Left ventricle myocardium inferior (tissue), 1 donor: ENCODE data around the gene GNL2. TPM values are rescaled to one million over a fixed set of nuclear protein-coding genes. Genes with fewer than 3 reads are reported as not detected.

ENCODE experiments used
- DNase-seq: peaks from one replicate; pipeline ENCODE4 v3.0.0-alpha.2; 2020
- H3K27ac ChIP-seq: fragments of 200-600 bp; replicated peaks from 2 replicates; pipeline ENCODE4 v1.8.0; 2021
- H3K27me3 ChIP-seq: fragments of 200-600 bp; 2 replicates; pipeline ENCODE4 v1.8.0; 2021; ENCODE audit warnings: low read depth
- H3K36me3 ChIP-seq: fragments of 200-600 bp; 2 replicates; pipeline ENCODE4 v1.8.0; 2021
- H3K4me1 ChIP-seq: fragments of 200-600 bp; 2 replicates; pipeline ENCODE4 v1.8.0; 2021
- H3K4me3 ChIP-seq: fragments of 200-600 bp; 2 replicates; pipeline ENCODE4 v1.8.0; 2021; ENCODE audit warnings: mild to moderate bottlenecking, moderate library complexity
- H3K9me3 ChIP-seq: fragments of 200-600 bp; replicated peaks from 2 replicates; pipeline ENCODE4 v1.8.0; 2021
- CTCF ChIP-seq: fragments of 200-600 bp; IDR thresholded peaks from 2 replicates; pipeline ENCODE4 v1.8.0; 2021; ENCODE audit warnings: antibody characterized with exemption, mild to moderate bottlenecking, borderline replicate concordance
- intact Hi-C: fragments of 100-400 bp; cut with micrococcal nuclease; formaldehyde crosslinking; loops from one replicate; pipeline ENCODE4 v1.11.0; 2022
- total RNA-seq: library from RNA; stranded (reverse); fragmentation: NEBNext Ultra II Directional; extraction: Animal tissue kit (Norgen Biotek cat#: 25700); gene quantifications from one replicate; pipeline ENCODE4 v1.2.1, GENCODE V29; 2021
- donor health status: DM: no; HTN: yes; CAD: no; lungs with severe emphysema.

GNL2 gene
- total RNA-seq, 1 donor from 2014 or later = 20.1 TPM

- Histone ChIP-seq H3K4me1 (no peaks in the 10 kb centered on the region), H3K27me3 (peaks cover 66% of the 10 kb centered on the region), H3K4me3 (no peak overlapping the region), H3K9me3 (no peaks in the 10 kb centered on the region), H3K27ac (no peak overlapping the region), H3K36me3 (no peaks in the 10 kb centered on the region)
- no peak for DNase-seq
- TF ChIP-seq CTCF = no peak
- intact Hi-C loops = no loop called here
These were observed 10.9 kb upstream of the GNL2 start for GRCh38 chr1:37606481-37607263.

GRCh38 chr1:37605806-37606474 is 10.2 kb upstream of the GNL2 start:
- Histone ChIP-seq H3K9me3 (no peaks in the 10 kb centered on the region), H3K4me1 (no peaks in the 10 kb centered on the region), H3K27me3 (peaks cover 65% of the 10 kb centered on the region), H3K27ac (no peak overlapping the region), H3K4me3 (no peak overlapping the region), H3K36me3 (no peaks in the 10 kb centered on the region)
- no peak for TF ChIP-seq CTCF
- intact Hi-C loops = no loop called here
- no peak for DNase-seq

GRCh38 chr1:37605061-37605650 is 9.4 kb upstream of the GNL2 start:
- intact Hi-C loops = no loop called here
- no peak overlapping the region for H3K4me3 ChIP-seq
- no peak overlapping the region for H3K27ac ChIP-seq
- TF ChIP-seq CTCF = no peak
- H3K27me3 ChIP-seq = peaks cover 65% of the 10 kb centered on the region
- H3K9me3 ChIP-seq = no peaks in the 10 kb centered on the region
- no peaks in the 10 kb centered on the region for H3K4me1 ChIP-seq
- no peak for DNase-seq
- H3K36me3 ChIP-seq = no peaks in the 10 kb centered on the region

GRCh38 chr1:37602750-37603694 is 7.3 kb upstream of the GNL2 start:
- intact Hi-C loops = no loop called here
- no peak for DNase-seq
- no peak overlapping the region for H3K4me3 ChIP-seq
- H3K36me3 ChIP-seq = no peaks in the 10 kb centered on the region
- no peaks in the 10 kb centered on the region for H3K4me1 ChIP-seq
- no peaks in the 10 kb centered on the region for H3K9me3 ChIP-seq
- H3K27me3 ChIP-seq = peaks cover 46% of the 10 kb centered on the region
- no peak overlapping the region for H3K27ac ChIP-seq
- TF ChIP-seq CTCF = peak; percentile 65

GRCh38 chr1:37601441-37601840 is 5.7 kb upstream of the GNL2 start:
- Histone ChIP-seq H3K4me3 (no peak overlapping the region), H3K4me1 (peaks cover 1% of the 10 kb centered on the region), H3K27me3 (peaks cover 31% of the 10 kb centered on the region), H3K36me3 (no peaks in the 10 kb centered on the region), H3K27ac (no peak overlapping the region), H3K9me3 (no peaks in the 10 kb centered on the region)
- TF ChIP-seq CTCF = no peak
- intact Hi-C loops = no loop called here
- DNase-seq = no peak
